8988T (cell line): ENCODE data around the gene TBX4.

ENCODE experiments used
- DNase-seq: peaks from one replicate; pipeline ENCODE4 v3.0.0; 2011

TBX4 gene

GRCh38 chr17:61534414-61534813, 82.2 kb downstream of the TBX4 start:
- DNase-seq = no peak
